GM10266 (cell line): Measurements from ENCODE around the gene TTC34.
"Not testable (repeated sequence)": the region's sequence is repeated elsewhere in the genome, so short reads cannot be mapped to it uniquely, and the experiment has no call there.

Source experiments
- DNase-seq: peaks from one replicate; pipeline ENCODE4 v3.0.0; 2012; ENCODE audit errors: extremely low spot score

The TTC34 gene

GRCh38 chr1:2754597-2754996 lies 46.9 kb downstream of the TTC34 start:
- DNase-seq = not testable (repeated sequence)

- not testable (repeated sequence) for DNase-seq
Observed at GRCh38 chr1:2752503-2752902, 49.0 kb downstream of the TTC34 start.

- DNase-seq = not testable (repeated sequence)
Observed at GRCh38 chr1:2751866-2752265, 49.6 kb downstream of the TTC34 start.

- not testable (repeated sequence) for DNase-seq
Observed at GRCh38 chr1:2750766-2751730, 50.4 kb downstream of the TTC34 start.

GRCh38 chr1:2750041-2750680 lies 51.3 kb downstream of the TTC34 start:
- DNase-seq = not testable (repeated sequence)

GRCh38 chr1:2748626-2749025 lies 52.9 kb downstream of the TTC34 start:
- DNase-seq = not testable (repeated sequence)

- not testable (repeated sequence) for DNase-seq
Observed at GRCh38 chr1:2694796-2695195, 106.7 kb downstream of the TTC34 start.

- not testable (repeated sequence) for DNase-seq
Observed at GRCh38 chr1:2690180-2690579, 111.3 kb downstream of the TTC34 start.

- DNase-seq = not testable (repeated sequence)
Observed at GRCh38 chr1:2688336-2688665, 113.2 kb downstream of the TTC34 start.

- DNase-seq = not testable (repeated sequence)
Observed at GRCh38 chr1:2687638-2688335, 113.7 kb downstream of the TTC34 start.

GRCh38 chr1:2687174-2687591 lies 114.3 kb downstream of the TTC34 start:
- not testable (repeated sequence) for DNase-seq

- DNase-seq = not testable (repeated sequence)
Observed at GRCh38 chr1:2686091-2686863, 115.2 kb downstream of the TTC34 start.

- DNase-seq = not testable (repeated sequence)
Observed at GRCh38 chr1:2685671-2686070, 115.8 kb downstream of the TTC34 start.

GRCh38 chr1:2684878-2685277 lies 116.6 kb downstream of the TTC34 start:
- not testable (repeated sequence) for DNase-seq

GRCh38 chr1:2684000-2684399 lies 117.5 kb downstream of the TTC34 start:
- not testable (repeated sequence) for DNase-seq

GRCh38 chr1:2683321-2683741 lies 118.2 kb downstream of the TTC34 start:
- DNase-seq = not testable (repeated sequence)

GRCh38 chr1:2682879-2683278 lies 118.6 kb downstream of the TTC34 start:
- DNase-seq = not testable (repeated sequence)

- not testable (repeated sequence) for DNase-seq
Observed at GRCh38 chr1:2676726-2677125, 124.8 kb downstream of the TTC34 start.

GRCh38 chr1:2671656-2672055 lies 129.8 kb downstream of the TTC34 start:
- DNase-seq = not testable (repeated sequence)

GRCh38 chr1:2659806-2660205 lies 141.7 kb downstream of the TTC34 start:
- DNase-seq = not testable (repeated sequence)

GRCh38 chr1:2657909-2658308 lies 143.6 kb downstream of the TTC34 start:
- not testable (repeated sequence) for DNase-seq
